NCI-H345 treated with DMSO at 0.1 percent for 48 hours (cell line): Measurements from ENCODE around the gene BIRC6.
"Not testable (repeated sequence)": the region's sequence is repeated elsewhere in the genome, so short reads cannot be mapped to it uniquely, and the experiment has no call there.

ENCODE experiments used
- DNase-seq: peaks from one replicate; lab custom pipeline; 2025; ENCODE audit not compliant: unreplicated experiment; lab: John Stamatoyannopoulos, UW

Gene BIRC6

GRCh38 chr2:32502941-32503340, 146.1 kb downstream of the BIRC6 start:
- no peak for DNase-seq

- DNase-seq = no peak
Observed at GRCh38 chr2:32504877-32505478, 148.2 kb downstream of the BIRC6 start.

- DNase-seq = no peak
Observed at GRCh38 chr2:32506446-32506845, 149.6 kb downstream of the BIRC6 start.

DNA sequence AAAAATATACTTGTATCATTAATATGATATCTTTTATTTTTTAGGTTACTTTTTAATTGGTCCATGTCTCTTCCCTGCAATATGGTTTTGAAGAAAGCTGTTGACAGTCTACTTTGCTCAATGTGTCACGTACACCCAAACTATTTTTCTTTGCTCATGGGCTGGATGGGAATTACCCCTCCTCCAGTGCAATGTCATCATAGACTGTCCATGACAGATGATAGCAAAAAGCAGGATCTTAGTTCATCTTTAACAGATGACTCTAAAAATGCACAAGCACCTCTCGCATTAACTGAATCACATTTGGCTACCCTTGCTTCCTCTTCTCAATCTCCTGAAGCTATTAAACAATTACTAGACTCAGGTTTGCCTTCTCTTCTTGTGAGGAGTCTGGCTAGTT, 158.1 kb downstream of the BIRC6 start:
- DNase-seq = no peak

- DNase-seq = no peak
Observed at GRCh38 chr2:32516567-32516966, 159.7 kb downstream of the BIRC6 start.

DNA sequence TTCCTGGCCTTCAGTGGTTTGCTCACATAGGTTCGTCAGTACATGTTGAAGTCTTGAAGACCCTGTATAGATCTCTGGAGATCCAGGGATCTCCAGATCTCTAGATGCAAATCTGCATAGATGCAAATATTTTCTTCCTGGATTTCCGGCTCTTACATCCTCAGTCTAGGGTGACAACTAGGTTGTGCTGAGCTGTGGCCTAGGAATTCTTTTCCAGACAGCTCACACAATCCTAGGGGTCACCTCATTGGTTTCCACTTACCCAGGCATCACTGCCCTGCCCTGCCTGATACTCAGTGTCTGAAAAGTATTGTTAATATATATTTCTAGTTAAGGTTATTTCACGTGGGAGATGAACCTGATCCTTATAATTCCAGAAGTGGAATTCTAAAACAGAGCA, 165.9 kb downstream of the BIRC6 start:
- DNase-seq = no peak

- no peak for DNase-seq
Observed at GRCh38 chr2:32523686-32524085, 166.9 kb downstream of the BIRC6 start.

DNA sequence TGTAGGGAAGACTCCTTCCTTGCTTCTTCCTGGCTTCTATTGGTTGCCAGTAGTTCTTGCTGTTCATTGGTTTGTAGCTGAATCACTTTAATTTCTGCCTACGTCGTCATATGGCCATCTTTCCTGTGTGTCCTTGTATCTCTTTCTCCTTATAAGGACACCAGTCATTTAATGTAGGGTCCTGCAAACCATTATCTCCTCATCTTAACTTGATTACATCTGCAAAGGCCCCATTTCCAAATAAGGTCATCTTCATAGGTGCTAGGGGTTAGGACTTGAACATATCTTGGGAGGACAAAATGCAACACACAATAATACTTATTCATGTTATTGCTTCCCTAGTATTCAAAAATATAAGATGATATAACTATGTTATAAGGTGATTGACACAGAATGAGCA, 175.5 kb downstream of the BIRC6 start:
- no peak for DNase-seq

DNA sequence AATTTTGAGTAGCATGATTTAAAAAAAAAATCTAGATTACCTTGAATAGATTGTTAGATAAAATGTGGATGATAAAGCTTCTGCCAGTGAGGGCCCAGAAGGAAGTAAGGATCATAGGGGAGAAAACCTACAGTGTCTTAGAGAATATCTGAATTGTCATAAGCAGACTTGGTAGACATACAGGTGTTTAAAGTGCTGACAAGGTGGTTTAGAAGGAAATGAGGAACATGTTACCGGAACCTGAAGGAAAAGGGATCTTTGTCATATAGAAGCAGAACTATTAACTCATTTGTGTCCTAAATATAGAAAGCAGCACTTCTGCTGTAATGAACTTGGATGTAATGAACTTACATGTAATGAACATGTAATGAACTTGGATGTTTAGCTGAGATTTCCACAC, 176.1 kb downstream of the BIRC6 start:
- DNase-seq = no peak

DNA sequence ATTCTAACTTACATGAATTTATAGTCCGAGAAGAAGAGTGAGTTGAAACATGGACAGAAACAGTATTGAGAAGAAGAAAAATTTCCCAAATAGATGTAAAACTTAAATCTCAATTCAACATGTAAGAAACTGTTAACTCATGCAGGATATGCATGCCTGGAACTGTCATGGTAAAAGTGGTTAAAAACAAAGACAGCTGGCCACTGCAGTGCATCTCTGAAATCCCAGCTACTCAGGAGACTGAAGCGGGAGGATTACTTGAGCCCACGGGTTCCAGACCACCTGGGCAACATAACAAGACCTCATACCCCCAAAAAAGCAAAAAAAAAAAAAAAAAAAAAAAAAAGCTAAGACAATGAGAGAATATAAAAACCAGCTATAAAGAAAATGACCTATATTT, 178.0 kb downstream of the BIRC6 start:
- DNase-seq = no peak

- no peak for DNase-seq
Observed at GRCh38 chr2:32538735-32539134, 181.9 kb downstream of the BIRC6 start.

DNA sequence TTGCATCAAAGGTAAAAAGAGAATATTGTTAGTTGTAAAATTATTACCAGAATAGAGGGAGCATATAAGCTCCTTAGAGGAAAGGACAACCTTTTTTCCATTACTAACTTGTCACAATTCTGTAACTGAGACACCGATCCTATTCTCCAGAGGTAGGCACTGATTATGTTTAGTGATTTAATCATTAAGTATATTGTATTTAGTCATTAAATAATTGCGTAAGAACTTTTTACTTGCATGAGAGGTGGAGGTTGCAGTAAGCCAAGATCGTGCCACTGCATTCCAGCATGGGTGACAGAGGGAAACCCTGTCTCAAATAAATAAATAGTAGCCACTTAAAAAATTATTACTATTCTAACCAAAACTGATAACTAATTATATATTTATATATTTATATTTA, 195.7 kb downstream of the BIRC6 start:
- not testable (repeated sequence) for DNase-seq

DNA sequence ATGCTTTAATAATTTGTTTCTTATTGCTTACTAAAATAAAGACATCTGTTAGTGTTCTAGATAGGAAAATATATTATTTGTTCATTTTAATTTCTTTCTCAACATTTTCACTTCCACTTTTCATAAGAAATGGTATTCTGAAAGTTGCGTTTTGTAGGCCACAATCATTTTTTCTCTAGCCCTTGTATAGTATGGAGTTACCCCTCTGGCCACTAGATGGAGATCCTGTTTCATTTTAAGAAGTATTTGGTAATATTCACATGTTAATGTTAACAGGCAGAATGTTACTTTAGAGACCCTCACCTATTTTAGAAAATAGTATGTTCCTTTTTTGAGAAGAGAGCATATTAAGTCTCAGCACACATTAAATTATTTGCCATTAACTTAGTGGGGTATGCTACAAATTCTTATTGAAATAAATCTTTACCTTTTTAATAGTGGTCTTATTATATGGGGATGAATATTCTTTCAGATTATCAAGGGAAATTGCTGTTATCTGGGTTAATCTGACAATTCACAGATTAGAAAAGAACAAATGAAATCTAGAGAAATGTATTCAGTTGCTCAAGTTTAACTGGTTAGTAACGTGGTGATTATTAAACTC, 197.1 kb downstream of the BIRC6 start:
- DNase-seq = no peak

GRCh38 chr2:32558492-32558891, 201.7 kb downstream of the BIRC6 start:
- DNase-seq = no peak

GRCh38 chr2:32559136-32559535, 202.3 kb downstream of the BIRC6 start:
- no peak for DNase-seq

- no peak for DNase-seq
Observed at GRCh38 chr2:32562906-32563305, 206.1 kb downstream of the BIRC6 start.

DNA sequence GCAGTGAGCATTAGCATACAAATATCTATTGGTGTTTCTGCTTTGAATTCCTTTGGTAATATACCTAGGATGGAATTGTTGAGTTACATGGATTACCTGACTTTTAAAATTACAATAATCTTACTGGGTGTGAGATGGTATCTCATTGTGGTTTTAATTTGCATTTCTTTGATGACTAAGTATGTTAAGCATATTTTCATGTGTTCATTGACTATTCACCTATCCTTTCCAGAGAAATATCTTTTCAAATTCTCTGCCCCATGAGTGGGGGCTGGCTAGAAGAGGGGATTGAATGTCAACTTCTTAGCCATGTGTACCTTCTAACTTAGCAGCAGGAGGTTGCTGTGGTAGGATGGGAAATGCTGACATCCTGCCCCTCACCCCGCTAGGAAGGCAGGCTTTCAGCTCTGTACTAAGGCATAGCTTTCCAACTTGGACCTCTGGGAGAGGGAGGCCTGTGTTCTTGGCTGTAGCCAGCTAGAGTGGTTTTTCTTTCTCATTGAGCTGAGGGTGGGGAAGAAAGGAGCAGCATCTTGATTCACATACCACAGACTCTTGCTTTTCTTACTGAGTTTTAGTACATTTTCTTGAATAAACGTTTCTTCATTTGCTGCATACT, 207.7 kb downstream of the BIRC6 start:
- DNase-seq = no peak

DNA sequence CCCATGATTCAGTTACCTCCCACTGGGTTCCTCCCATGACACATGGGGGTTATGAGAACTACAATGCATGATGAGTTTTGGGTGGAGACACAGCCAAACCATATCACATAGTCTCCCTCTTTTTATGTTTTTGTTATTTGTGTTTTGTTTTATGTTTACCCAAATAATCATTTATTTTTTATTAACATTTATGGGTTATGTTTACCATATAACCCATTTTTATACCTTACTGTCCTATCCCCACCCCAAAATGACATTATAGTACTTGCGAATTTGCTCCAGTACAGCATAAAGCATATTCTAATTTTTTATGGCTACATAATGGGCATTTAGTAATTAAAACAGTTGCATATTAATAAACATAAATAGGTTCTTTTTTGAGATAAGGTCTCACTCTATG, 209.1 kb downstream of the BIRC6 start:
- DNase-seq = no peak

GRCh38 chr2:32572030-32572429, 215.2 kb downstream of the BIRC6 start:
- no peak for DNase-seq

DNA sequence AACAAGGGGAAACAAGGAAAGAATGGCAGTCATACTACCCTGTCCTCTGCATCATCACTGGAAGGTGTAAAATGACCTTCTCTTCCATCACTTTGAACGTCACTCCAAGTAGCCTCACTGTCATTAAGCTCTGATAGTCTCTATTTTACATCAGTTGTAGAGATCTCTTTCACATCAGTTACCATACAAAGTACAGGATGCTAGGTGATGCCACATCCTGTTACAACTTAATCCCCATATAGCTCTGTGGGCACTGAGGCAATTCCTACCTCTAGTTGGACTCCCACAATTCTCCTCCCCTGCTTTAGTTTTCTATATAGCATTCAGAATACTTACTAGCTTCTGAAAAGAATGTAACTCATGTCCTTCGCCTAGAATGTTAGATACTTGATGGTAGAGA, 215.9 kb downstream of the BIRC6 start:
- no peak for DNase-seq

- DNase-seq = no peak
Observed at GRCh38 chr2:32591669-32592463, 235.0 kb downstream of the BIRC6 start.

DNA sequence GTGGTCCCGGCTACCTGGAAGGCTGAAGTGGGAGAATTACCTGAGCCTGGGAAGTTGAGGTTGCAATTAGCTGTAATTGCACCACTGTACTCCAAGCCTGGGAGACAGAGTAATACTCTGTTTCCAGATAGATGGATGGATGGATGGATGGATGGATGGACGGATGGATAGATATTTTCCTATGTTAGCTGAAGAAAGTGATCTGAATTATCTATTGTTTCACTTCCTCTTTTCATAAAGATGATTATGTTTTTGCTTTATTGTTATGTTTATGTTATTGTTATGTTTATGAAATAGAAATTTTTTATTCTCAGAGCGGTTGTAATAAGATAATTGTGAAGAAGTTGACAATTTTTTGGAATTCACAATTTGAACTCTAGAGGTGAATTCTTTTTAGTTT, 237.8 kb downstream of the BIRC6 start:
- no peak for DNase-seq
